IPS DF 4.7 (cell line): ENCODE data around the gene GLTP.
A peak's percentile ranks its signal among the peaks of the same experiment; 100 is the strongest.
"Not testable (repeated sequence)": the region's sequence is repeated elsewhere in the genome, so short reads cannot be mapped to it uniquely, and the experiment has no call there.

ENCODE experiments used
- DNase-seq: peaks from one replicate; pipeline ENCODE4 v3.0.0-alpha.2; 2013; ENCODE audit warnings: low spot score; ENCODE audit errors: extremely low read depth

The GLTP gene

GRCh38 chr12:109902891-109903418, 22.6 kb upstream of the GLTP start:
- DNase-seq = no peak

GRCh38 chr12:109900752-109901580, 20.6 kb upstream of the GLTP start:
- peak; percentile 69 for DNase-seq

GRCh38 chr12:109899783-109900751, 19.7 kb upstream of the GLTP start, which contains the start of gene TCHP:
Gene TCHP, plus strand, starts transcription at chr12:109900274. Its CDS starts 2,753 bp downstream, at chr12:109903027.
- peak; percentile 44 for DNase-seq

GRCh38 chr12:109899345-109899744, 19.0 kb upstream of the GLTP start:
- DNase-seq = not testable (repeated sequence)

- no peak for DNase-seq
Measured at GRCh38 chr12:109897029-109897428, 16.7 kb upstream of the GLTP start.

- no peak for DNase-seq
Measured at GRCh38 chr12:109896188-109896587, 15.8 kb upstream of the GLTP start.

GRCh38 chr12:109894939-109895338, 14.6 kb upstream of the GLTP start:
- no peak for DNase-seq

GRCh38 chr12:109893261-109893995, 13.1 kb upstream of the GLTP start:
- DNase-seq = no peak

GRCh38 chr12:109892748-109893147, 12.4 kb upstream of the GLTP start:
- DNase-seq = no peak

- no peak for DNase-seq
Measured at GRCh38 chr12:109892165-109892715, 11.9 kb upstream of the GLTP start.

- not testable (repeated sequence) for DNase-seq
Measured at GRCh38 chr12:109891731-109892130, 11.4 kb upstream of the GLTP start.

- no peak for DNase-seq
Measured at GRCh38 chr12:109890620-109891170, 10.4 kb upstream of the GLTP start.

- DNase-seq = no peak
Measured at GRCh38 chr12:109888179-109889020, 8.1 kb upstream of the GLTP start.

GRCh38 chr12:109885616-109886015, 5.3 kb upstream of the GLTP start:
- DNase-seq = no peak

- no peak for DNase-seq
Measured at GRCh38 chr12:109883461-109883860, 3.1 kb upstream of the GLTP start.

GRCh38 chr12:109881752-109882151, 1.4 kb upstream of the GLTP start:
- no peak for DNase-seq

- peak; percentile 62 for DNase-seq
Measured at GRCh38 chr12:109880938-109881337, 597 bp upstream of the GLTP start.

GRCh38 chr12:109879351-109880042, 844 bp downstream of the GLTP start:
- DNase-seq = no peak

- DNase-seq = no peak
Measured at GRCh38 chr12:109878749-109879148, 1.6 kb downstream of the GLTP start.
